HepG2 (cell line): Measurements from ENCODE around the gene NUDT3. TPM values are rescaled to one million over a fixed set of nuclear protein-coding genes. Genes with fewer than 3 reads are reported as not detected.

Experiments used
- CC2D1A ChIP-seq: sonication (generic); formaldehyde crosslinking; IDR thresholded peaks from 2 replicates; pipeline ENCODE4 v1.8.1; 2023; ENCODE audit warnings: mild to moderate bottlenecking, missing genetic modification reagents
- FOXK2 ChIP-seq: fragments of 450-650 bp; IDR thresholded peaks from 2 replicates; pipeline ENCODE4 v1.6.1; 2016
- HOXA3 ChIP-seq: sonication (generic); formaldehyde crosslinking; IDR thresholded peaks from 2 replicates; pipeline ENCODE4 v1.5.0; 2020; ENCODE audit warnings: missing genetic modification reagents
- IRF2 ChIP-seq: IDR thresholded peaks from 2 replicates; pipeline ENCODE4 v1.6.1; 2018; ENCODE audit warnings: missing genetic modification reagents, missing compliant biosample characterization
- KAT8 ChIP-seq: IDR thresholded peaks from 2 replicates; pipeline ENCODE4 v1.6.1; 2016; ENCODE audit warnings: missing genetic modification reagents, missing compliant biosample characterization
- MIER3 ChIP-seq: IDR thresholded peaks from 2 replicates; pipeline ENCODE4 v1.6.1; 2016; ENCODE audit warnings: missing compliant biosample characterization, borderline replicate concordance
- MXI1 ChIP-seq: IDR thresholded peaks from 3 replicates; pipeline ENCODE4 v1.6.1; 2012; ENCODE audit warnings: low read depth, low read length, inconsistent platforms, borderline replicate concordance
- NFKB2 ChIP-seq: sonication (generic); formaldehyde crosslinking; IDR thresholded peaks from 2 replicates; pipeline ENCODE4 v1.4.0; 2020; ENCODE audit warnings: missing genetic modification reagents, borderline replicate concordance
- RBM22 ChIP-seq: fragments of 200-400 bp; formaldehyde crosslinking; optimal IDR thresholded peaks from 2 replicates; pipeline ENCODE3; 2017; ENCODE audit warnings: mild to moderate bottlenecking, low read length, moderate library complexity
- SALL1 ChIP-seq: sonication (generic); formaldehyde crosslinking; IDR thresholded peaks from 2 replicates; pipeline ENCODE4 v1.8.0; 2022; ENCODE audit warnings: mild to moderate bottlenecking, missing genetic modification reagents
- TBX2 ChIP-seq: sonication (generic); formaldehyde crosslinking; IDR thresholded peaks from 2 replicates; pipeline ENCODE4 v1.5.0; 2020; ENCODE audit warnings: missing genetic modification reagents, mild to moderate bottlenecking, borderline replicate concordance
- XRCC5 ChIP-seq: fragments of 200-400 bp; formaldehyde crosslinking; optimal IDR thresholded peaks from 2 replicates; pipeline ENCODE3; 2017; ENCODE audit warnings: mild to moderate bottlenecking, low read length
- ZNF124 ChIP-seq: sonication (generic); formaldehyde crosslinking; IDR thresholded peaks from 2 replicates; pipeline ENCODE4 v1.4.0; 2020; ENCODE audit warnings: missing genetic modification reagents
- ZNF264 ChIP-seq: sonication (generic); formaldehyde crosslinking; IDR thresholded peaks from 2 replicates; pipeline ENCODE4 v1.4.0; 2020; ENCODE audit warnings: missing genetic modification reagents
- ZSCAN25 ChIP-seq: sonication (generic); formaldehyde crosslinking; IDR thresholded peaks from 2 replicates; pipeline ENCODE4 v1.8.0; 2022; ENCODE audit warnings: mild to moderate bottlenecking, missing genetic modification reagents
- ZSCAN30 ChIP-seq: sonication (generic); formaldehyde crosslinking; IDR thresholded peaks from 2 replicates; pipeline ENCODE4 v1.5.0; 2020; ENCODE audit warnings: mild to moderate bottlenecking, missing genetic modification reagents
- polyA plus RNA-seq, 8 experiments: library from polyadenylated mRNA; depleted of rRNA in 3 of 8; stranded (reverse) in 7 of 8; unstranded in 1 of 8; fragments of >200 nt; fragmentation: Illumina TruSeq in 4 of 8; extraction: Trizol in 4 of 8; gene quantifications; 2 replicates each; pipeline versions ENCODE4 v1.2.1 to v1.2.3, GENCODE V29; 2011 to 2016; ENCODE audit warnings: low read depth in 4 of 8, missing spikeins in 1 of 8, mixed read lengths in 1 of 8; ENCODE audit not compliant: insufficient read depth in 1 of 8
- total RNA-seq, 5 experiments: library from RNA; depleted of rRNA; stranded (reverse); fragments of >200 nt; fragmentation: Illumina TruSeq; extraction: Trizol; gene quantifications; 2 replicates each; pipeline ENCODE4 v1.2.3, GENCODE V29; 2016; ENCODE audit warnings: low read depth in 1 of 5
- TF ChIP-seq, protein P1 (sequence below): sonication (generic); formaldehyde crosslinking; IDR thresholded peaks from 2 replicates; pipeline ENCODE4 v1.5.1; 2020; ENCODE audit warnings: missing genetic modification reagents, mild to moderate bottlenecking, borderline replicate concordance
- TF ChIP-seq, protein P2 (sequence below): IDR thresholded peaks from 2 replicates; pipeline ENCODE4 v1.6.1; 2016; ENCODE audit warnings: mild to moderate bottlenecking
- TF ChIP-seq, protein P3 (sequence below): IDR thresholded peaks from 2 replicates; pipeline ENCODE4 v1.4.0; 2020; ENCODE audit warnings: mild to moderate bottlenecking, missing genetic modification reagents
- TF ChIP-seq, protein P4 (sequence below): sonication (generic); formaldehyde crosslinking; IDR thresholded peaks from 2 replicates; pipeline ENCODE4 v1.4.0; 2020; ENCODE audit warnings: missing genetic modification reagents, low read depth, mild to moderate bottlenecking, borderline replicate concordance
- TF ChIP-seq, protein P5 (sequence below): sonication (generic); formaldehyde crosslinking; IDR thresholded peaks from 2 replicates; pipeline ENCODE4 v1.9.0; 2021; ENCODE audit warnings: missing genetic modification reagents, mild to moderate bottlenecking, borderline replicate concordance

The NUDT3 gene
- total and polyA plus RNA-seq, 2 of the 13 experiments (the other 11 are each of a cell fraction or from before 2014, with no cell fraction given), result 20.2 to 20.6 TPM

DNA sequence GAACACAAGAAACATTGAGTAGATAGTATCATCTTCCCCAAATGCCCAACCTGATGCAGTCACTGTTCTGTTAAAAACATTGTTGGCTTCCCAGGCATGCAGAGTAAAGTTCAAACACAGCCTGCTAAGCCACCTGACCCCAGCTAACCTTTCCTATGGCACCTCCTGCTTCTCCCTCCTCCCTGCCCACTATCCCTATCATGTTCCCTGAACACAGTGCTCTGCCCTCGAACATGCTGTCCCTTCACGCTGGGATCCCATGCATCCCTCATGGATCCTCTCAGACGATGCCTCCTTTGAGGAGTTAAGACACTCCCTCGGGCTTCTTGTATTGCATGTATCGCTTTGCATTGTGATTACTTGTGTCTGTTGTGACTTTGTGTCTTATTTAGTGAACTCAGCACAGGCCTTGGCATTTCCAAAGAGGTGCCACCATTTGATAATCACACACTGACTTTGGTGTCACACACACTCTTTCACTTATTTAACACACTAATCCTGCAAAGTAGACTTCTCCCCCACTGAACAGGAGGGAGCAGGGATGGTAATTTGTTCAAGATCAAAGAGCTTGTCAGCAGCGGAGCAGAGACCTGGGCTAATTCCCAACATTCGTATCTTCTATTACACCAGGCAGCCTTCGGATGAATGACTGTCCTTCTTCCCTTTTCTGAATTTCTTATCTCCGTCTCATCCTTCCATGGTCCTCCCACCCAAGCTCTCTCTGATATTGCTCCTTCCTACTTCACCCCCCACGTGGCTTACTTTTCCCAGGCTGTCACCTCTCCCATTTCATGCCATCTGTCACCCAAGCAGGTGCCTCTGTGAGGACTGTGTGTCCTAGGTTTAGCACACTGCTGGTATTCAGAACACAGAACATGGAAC is 115.3 kb downstream of the NUDT3 start (continued):
- peak; percentile 49 for TF ChIP-seq XRCC5
- TF ChIP-seq ZNF124 (CRISPR knock-in tag), result no peak; the same call in 1 of the 2 replicates
- no peak for TF ChIP-seq NFKB2 (CRISPR knock-in tag)
- TF ChIP-seq, protein P1, sequence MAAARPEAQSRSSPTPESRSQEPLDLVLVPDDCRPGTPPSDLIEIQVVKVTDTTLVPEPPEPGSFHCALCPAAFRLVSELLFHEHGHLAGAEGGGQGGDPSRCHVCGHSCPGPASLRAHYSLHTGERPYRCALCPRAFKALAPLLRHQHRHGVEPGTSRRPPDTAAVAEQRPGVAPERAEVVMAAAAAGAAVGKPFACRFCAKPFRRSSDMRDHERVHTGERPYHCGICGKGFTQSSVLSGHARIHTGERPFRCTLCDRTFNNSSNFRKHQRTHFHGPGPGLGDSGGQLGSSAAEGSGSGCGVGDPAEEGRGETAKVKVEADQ, result 0 out of 2 replicates have a peak, but pooled peaks have one; percentile 44
- peak; percentile 54; the same call in 1 of the 3 replicates for TF ChIP-seq MXI1
- peak; percentile 43; the same call in 1 of the 2 replicates for TF ChIP-seq HOXA3 (CRISPR knock-in tag)
- TF ChIP-seq, protein P2, sequence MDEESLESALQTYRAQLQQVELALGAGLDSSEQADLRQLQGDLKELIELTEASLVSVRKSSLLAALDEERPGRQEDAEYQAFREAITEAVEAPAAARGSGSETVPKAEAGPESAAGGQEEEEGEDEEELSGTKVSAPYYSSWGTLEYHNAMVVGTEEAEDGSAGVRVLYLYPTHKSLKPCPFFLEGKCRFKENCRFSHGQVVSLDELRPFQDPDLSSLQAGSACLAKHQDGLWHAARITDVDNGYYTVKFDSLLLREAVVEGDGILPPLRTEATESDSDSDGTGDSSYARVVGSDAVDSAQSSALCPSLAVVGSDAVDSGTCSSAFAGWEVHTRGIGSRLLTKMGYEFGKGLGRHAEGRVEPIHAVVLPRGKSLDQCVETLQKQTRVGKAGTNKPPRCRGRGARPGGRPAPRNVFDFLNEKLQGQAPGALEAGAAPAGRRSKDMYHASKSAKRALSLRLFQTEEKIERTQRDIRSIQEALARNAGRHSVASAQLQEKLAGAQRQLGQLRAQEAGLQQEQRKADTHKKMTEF (CRISPR knock-in tag), result peak; percentile 44; the same call in 1 of the 2 replicates
- peak; percentile 66; the same call in 1 of the 2 replicates for TF ChIP-seq MIER3
- peak; percentile 64 for TF ChIP-seq IRF2 (CRISPR knock-in tag)
- no peak for TF ChIP-seq ZNF264 (CRISPR knock-in tag)
- TF ChIP-seq, protein P3, sequence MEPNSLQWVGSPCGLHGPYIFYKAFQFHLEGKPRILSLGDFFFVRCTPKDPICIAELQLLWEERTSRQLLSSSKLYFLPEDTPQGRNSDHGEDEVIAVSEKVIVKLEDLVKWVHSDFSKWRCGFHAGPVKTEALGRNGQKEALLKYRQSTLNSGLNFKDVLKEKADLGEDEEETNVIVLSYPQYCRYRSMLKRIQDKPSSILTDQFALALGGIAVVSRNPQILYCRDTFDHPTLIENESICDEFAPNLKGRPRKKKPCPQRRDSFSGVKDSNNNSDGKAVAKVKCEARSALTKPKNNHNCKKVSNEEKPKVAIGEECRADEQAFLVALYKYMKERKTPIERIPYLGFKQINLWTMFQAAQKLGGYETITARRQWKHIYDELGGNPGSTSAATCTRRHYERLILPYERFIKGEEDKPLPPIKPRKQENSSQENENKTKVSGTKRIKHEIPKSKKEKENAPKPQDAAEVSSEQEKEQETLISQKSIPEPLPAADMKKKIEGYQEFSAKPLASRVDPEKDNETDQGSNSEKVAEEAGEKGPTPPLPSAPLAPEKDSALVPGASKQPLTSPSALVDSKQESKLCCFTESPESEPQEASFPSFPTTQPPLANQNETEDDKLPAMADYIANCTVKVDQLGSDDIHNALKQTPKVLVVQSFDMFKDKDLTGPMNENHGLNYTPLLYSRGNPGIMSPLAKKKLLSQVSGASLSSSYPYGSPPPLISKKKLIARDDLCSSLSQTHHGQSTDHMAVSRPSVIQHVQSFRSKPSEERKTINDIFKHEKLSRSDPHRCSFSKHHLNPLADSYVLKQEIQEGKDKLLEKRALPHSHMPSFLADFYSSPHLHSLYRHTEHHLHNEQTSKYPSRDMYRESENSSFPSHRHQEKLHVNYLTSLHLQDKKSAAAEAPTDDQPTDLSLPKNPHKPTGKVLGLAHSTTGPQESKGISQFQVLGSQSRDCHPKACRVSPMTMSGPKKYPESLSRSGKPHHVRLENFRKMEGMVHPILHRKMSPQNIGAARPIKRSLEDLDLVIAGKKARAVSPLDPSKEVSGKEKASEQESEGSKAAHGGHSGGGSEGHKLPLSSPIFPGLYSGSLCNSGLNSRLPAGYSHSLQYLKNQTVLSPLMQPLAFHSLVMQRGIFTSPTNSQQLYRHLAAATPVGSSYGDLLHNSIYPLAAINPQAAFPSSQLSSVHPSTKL (CRISPR knock-in tag), result peak; percentile 77
- TF ChIP-seq, protein P4, sequence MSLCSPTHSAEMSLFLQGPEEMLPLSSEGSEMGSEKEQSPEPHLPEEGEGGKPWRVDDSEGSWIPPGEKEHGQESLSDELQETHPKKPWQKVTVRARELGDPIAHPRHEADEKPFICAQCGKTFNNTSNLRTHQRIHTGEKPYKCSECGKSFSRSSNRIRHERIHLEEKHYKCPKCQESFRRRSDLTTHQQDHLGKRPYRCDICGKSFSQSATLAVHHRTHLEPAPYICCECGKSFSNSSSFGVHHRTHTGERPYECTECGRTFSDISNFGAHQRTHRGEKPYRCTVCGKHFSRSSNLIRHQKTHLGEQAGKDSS (CRISPR knock-in tag), result peak; percentile 91; the same call in 1 of the 2 replicates
- TF ChIP-seq SALL1 (CRISPR knock-in tag), result peak; percentile 69
- TF ChIP-seq ZSCAN30 (CRISPR knock-in tag), result no peak
- no peak for TF ChIP-seq FOXK2
- TF ChIP-seq CC2D1A (CRISPR knock-in tag), result no peak
- TF ChIP-seq, protein P5, sequence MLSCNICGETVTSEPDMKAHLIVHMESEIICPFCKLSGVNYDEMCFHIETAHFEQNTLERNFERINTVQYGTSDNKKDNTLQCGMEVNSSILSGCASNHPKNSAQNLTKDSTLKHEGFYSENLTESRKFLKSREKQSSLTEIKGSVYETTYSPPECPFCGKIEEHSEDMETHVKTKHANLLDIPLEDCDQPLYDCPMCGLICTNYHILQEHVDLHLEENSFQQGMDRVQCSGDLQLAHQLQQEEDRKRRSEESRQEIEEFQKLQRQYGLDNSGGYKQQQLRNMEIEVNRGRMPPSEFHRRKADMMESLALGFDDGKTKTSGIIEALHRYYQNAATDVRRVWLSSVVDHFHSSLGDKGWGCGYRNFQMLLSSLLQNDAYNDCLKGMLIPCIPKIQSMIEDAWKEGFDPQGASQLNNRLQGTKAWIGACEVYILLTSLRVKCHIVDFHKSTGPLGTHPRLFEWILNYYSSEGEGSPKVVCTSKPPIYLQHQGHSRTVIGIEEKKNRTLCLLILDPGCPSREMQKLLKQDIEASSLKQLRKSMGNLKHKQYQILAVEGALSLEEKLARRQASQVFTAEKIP (CRISPR knock-in tag), result no peak
- peak; percentile 61; the same call in 1 of the 2 replicates for TF ChIP-seq ZSCAN25 (CRISPR knock-in tag)
- peak; percentile 53; the same call in 1 of the 2 replicates for TF ChIP-seq TBX2 (CRISPR knock-in tag)
- TF ChIP-seq KAT8 (CRISPR knock-in tag), result no peak
- TF ChIP-seq RBM22, result peak; percentile 39
